K562 (cell line): ENCODE results near the gene MN1. TPM values are rescaled to one million over a fixed set of nuclear protein-coding genes. Genes with fewer than 3 reads are reported as not detected.

Experiments used
- MGA ChIP-seq: fragments of 450-650 bp; IDR thresholded peaks from 2 replicates; pipeline ENCODE4 v1.6.1; 2016; ENCODE audit warnings: mild to moderate bottlenecking, moderate library complexity
- polyA plus RNA-seq, 8 experiments: library from polyadenylated mRNA; depleted of rRNA in 4 of 8; stranded (reverse) in 5 of 8; unstranded in 3 of 8; fragments of >200 nt; fragmentation: Nextera tagmentation in 2 of 8; fragmentation: Illumina TruSeq in 1 of 8; extraction: Ambion mirVana in 2 of 8; extraction: Trizol in 1 of 8; gene quantifications; 2 replicates each; pipeline versions ENCODE4 v1.2.1 to v1.2.3, GENCODE V29; 2011 to 2014; ENCODE audit warnings: inconsistent platforms in 1 of 8, missing spikeins in 1 of 8
- total RNA-seq, 7 experiments: library from RNA; depleted of rRNA in 6 of 7; stranded (reverse); fragments of >200 nt in 6 of 7; fragmentation: Illumina TruSeq in 2 of 7; extraction: Trizol in 2 of 7; gene quantifications; 2 replicates each; pipeline versions ENCODE4 v1.2.1 to v1.2.3, GENCODE V29; 2011 to 2021; ENCODE audit warnings: low replicate concordance in 1 of 7

MN1 gene
- total and polyA plus RNA-seq, 9 of the 15 experiments (the other 6 are each of a cell fraction or from before 2014, with no cell fraction given), result under 0.01 to 0.05 (median 0.03) TPM; not detected in 5

DNA sequence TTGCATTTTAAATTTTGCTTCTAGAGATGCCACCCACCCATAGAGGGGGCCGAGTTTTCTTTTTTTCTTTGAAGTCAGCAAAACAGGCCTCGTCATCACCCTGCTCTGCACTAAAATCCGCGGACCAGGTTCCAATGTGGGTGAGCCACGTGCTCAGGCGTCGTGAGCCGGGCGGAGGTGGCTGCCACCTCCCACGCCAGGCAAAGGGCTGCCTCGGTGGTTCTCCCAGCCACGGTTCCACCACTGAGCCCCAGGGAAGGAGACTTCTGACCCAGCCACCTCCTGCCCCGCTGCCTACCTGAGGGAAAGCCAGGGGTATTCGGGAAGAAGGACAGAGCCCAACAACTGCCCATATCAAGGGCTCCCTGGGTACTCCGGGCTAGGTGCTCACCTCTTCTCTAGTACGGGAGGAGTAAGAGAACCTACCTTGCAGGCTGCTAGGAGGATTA, 45.3 kb downstream of the MN1 start (continued):
- 0 out of 2 replicates have a peak, but pooled peaks have one; percentile 16 for TF ChIP-seq MGA
